ENCODE results near the gene VTI1A.

DNA sequence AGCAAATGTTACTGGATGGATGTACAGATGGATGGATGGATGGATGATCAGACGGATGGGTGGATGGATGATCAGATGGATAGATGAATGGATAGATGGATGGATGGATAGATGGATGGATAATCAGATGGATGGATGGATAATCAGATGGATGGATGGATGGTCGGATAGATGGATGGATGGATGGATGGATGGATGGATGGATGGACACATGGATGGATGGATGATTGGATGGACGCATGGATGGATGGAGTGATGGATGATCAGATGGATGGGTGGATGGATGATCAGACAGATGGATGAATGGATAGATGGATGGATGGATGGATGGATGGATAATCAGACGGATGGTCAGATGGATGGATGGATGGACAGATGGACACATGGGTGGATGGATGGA is 412.8 kb downstream of the VTI1A start:
- TF ChIP-seq, protein P1, sequence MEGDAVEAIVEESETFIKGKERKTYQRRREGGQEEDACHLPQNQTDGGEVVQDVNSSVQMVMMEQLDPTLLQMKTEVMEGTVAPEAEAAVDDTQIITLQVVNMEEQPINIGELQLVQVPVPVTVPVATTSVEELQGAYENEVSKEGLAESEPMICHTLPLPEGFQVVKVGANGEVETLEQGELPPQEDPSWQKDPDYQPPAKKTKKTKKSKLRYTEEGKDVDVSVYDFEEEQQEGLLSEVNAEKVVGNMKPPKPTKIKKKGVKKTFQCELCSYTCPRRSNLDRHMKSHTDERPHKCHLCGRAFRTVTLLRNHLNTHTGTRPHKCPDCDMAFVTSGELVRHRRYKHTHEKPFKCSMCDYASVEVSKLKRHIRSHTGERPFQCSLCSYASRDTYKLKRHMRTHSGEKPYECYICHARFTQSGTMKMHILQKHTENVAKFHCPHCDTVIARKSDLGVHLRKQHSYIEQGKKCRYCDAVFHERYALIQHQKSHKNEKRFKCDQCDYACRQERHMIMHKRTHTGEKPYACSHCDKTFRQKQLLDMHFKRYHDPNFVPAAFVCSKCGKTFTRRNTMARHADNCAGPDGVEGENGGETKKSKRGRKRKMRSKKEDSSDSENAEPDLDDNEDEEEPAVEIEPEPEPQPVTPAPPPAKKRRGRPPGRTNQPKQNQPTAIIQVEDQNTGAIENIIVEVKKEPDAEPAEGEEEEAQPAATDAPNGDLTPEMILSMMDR (IDR thresholded peaks at IDR 0.05; ENCODE audit: low read length), result no peak
- no peak for TF ChIP-seq EZH2phosphoT487 (IDR thresholded peaks at IDR 0.05; ENCODE audit: low read length)
